ENCODE results near the gene OCRL.

OCRL gene

DNA sequence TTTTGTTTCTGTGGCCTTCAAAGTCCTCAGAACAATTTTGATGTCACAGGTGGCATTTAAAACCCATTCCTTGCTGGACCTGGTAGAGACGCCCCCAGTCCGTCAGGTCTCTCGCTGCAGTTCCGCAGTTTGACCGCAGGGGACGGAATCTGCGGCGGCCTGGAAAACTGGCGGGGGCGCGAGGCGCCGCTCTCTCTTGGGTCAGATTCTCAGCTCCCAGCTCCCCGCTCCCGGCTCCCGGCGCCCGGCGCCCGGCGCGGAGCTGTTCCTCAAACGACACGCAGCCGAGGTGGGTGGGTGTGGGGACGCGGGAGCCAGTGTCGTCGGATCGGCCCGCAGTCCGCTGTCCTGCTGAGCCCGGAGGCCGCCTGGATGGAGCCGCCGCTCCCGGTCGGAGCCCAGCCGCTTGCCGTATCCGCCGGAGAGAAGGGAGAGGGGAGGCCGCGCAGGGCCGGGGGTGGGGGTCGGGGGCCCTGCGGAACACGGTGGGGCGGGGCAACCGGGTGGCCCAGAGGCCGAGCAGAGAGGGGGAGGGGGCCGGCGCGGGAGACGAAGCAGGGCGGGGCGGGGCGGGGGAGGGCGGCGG, at the start of gene OCRL:
Gene OCRL, plus strand, starts transcription at position 192 of the 586 bp plus-strand sequence. Its CDS starts 181 bp downstream, at position 373.
- DNase-seq: peak; percentile 11

DNA sequence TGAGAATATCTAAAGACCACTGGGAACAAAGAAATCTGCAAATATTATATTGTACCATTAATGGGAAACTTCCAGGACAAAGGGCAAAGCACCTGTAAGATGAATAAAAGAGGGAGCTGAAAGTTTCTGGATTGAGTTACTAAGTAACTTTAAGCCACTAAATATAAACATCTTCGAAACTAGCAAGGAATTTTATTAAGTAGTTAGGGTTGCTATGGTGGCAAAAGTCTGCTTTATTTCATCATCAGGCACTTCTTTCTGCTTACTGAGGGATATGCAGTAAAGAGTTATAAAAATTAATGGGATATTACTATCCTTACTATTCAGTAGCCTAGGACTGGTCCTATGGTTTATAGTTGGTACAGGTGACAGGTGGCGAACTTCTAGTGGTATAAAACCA, 49.7 kb upstream of the OCRL start:
- DNase-seq: no peak

DNA sequence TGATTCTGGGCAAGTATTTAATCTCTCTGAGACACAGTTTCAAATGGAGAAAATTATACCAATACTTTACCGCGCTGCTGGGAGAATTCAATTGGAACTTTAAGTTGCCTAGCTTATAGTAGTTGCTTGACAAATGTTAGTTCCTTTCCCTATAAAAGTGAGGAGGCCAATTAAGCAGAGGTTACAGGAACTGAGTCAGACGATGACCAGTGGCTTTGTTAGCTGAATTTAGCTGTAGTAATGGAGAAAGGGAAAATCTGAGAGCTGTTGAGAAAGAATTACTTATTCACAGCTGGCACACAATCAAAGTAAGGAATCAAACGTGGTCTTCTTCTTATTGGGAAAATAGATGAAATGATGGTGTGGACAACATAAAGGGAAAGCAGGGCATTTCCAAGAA, 46.4 kb upstream of the OCRL start:
- DNase-seq: no peak

DNA sequence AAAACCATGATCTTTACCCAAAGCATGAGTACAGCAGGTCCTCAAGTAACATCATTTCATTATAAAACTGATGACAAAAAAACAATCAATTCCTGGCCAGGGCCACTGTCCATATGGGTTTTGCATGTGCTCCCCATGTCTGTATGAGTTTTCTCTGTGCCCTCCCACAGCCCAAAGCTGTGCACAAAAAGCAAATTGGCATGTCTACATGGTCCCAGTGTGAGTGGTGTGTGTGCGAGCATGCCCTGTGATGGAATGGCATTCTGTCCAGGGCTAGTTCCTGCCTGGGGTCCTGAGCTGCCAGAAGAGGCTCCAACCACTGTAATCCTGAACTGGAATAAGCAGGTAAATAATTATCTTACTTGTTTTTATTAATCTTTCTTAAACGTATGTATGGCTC, 45.2 kb upstream of the OCRL start:
- DNase-seq: no peak

GRCh38 chrX:129495900-129496299, 44.2 kb upstream of the OCRL start:
- DNase-seq: no peak

GRCh38 chrX:129496625-129497024, 43.4 kb upstream of the OCRL start:
- DNase-seq: no peak

- DNase-seq: no peak
Observed at GRCh38 chrX:129497146-129497843, 42.8 kb upstream of the OCRL start.

- no peak for DNase-seq
Observed at GRCh38 chrX:129510331-129510730, 29.7 kb upstream of the OCRL start.

DNA sequence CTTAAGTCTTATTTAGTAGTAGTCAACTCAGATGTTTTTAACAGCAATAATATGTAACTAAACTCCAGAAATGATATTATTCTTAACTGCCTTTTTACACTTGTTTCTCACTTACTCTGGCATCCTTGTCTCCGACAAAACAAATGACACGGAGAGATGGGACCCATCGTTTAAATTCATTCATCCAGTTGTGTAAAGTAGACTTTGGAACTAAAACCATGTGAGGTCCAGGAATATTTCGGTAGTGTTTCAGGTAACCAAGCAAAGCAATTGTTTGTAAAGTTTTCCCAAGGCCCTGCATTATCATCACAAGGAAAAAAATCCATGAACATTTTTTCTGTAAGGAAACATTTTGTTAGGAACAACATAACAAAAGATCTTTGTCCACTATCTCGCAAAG, 28.4 kb upstream of the OCRL start:
- no peak for DNase-seq

DNA sequence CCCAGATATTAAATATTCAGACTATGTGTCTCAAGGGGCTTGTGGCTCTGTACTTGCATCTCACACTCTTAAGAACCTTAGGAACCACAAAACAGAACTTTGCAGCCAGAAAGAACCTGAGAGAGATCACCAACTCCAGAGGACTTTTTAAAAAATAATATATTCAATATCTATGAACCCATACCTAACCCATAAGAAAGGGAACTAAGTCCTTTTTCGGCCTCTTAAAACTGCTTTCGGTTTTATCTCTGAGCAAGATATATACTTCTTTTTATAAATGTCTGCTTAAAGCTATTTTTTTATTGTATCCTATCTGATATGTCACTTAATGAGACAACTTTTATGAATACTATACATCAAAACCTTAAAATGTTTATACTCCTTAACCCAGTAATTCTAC, 27.6 kb upstream of the OCRL start:
- DNase-seq: no peak

- no peak for DNase-seq
Observed at GRCh38 chrX:129516402-129516801, 23.7 kb upstream of the OCRL start.

- DNase-seq: no peak
Observed at GRCh38 chrX:129520151-129520550, 19.9 kb upstream of the OCRL start.

DNA sequence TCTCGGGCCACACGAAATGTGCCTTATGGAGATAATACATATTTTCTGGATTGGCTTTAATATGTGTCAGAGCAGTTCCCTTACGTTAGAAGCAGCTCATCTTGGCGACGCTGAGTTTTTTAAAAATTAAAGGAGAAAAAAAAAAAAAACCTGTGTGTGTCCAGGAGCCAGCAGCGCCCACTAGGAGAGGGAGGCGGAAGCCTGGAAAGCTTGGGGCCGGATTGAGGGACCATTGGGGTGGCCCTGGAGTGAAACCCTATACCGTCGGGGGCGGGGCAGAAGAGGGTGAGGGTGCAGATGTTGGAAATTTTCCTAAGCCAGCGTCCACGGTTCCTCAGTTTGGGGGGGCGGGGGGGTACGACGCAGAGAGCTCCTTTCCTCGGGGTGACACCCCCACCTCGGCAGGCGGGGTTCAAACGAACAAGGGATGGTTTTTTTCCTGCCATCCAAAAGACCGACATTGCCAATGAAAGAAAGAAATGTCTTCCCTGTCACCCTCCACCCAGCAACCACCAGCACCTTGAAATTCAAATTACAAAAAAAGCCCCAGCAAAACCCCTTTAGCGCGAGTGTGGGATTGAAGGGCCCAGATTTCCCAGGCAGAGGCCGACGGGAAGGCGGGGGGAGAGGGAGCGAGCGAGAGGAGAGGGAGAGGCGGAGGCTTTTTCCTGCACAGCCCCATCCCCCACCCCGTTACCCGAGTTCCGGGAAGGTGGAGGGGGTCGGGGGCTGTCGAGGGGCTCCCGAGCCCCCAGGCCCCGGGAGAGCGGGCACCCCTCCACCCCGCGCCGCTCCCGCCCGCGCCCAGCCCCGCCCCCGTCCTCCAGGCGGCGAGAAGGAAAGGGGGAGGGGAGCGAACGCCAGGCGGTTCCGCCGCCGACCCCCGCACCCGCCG, 17.6 kb upstream of the OCRL start:
- peak; percentile 45 for DNase-seq

DNA sequence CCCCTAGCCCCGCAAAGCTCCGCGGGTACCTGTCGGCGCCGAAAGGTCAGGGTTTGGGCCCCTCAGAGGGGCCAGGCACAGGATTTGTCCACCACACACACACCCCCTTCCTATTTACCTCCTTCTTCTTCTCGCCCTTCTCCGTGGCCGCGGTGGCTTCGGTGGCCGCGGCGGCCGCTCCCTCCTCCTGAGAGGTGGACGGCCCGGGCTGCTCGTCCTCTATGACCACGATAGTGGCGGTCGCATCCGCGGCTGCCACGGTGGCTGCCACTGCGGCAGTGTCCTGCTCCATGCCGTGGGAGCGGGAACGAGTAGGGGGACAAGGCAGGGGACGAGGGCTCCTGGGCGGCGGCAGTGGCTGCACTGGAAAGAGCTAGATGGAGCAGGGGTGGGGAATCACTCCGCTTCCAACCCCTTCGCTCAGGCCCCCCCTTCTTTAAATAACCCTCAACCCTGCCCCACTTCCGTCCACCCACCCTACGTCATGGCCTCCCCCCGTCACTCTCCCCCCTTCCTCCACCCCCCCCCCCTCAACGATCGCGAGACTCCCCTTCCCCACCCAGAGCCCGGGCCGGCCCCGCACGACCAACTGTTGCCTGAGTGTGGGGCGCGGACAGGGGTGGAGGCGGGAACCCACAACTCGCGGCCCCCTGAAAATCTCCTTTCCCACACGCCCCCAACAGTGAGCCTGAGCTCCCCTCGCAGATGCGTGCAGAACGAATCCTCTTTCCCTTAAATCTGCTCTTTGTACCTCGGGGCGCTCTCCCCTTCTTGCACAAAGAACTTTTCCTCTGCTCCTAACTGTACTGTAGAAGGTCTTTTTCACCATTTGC, 16.8 kb upstream of the OCRL start, which contains the start of gene SMARCA1:
Gene SMARCA1, minus strand, starts transcription at position 412 of the 833 bp plus-strand sequence. Its CDS starts 120 bp downstream, at position 292.
- DNase-seq: peak; percentile 12

DNA sequence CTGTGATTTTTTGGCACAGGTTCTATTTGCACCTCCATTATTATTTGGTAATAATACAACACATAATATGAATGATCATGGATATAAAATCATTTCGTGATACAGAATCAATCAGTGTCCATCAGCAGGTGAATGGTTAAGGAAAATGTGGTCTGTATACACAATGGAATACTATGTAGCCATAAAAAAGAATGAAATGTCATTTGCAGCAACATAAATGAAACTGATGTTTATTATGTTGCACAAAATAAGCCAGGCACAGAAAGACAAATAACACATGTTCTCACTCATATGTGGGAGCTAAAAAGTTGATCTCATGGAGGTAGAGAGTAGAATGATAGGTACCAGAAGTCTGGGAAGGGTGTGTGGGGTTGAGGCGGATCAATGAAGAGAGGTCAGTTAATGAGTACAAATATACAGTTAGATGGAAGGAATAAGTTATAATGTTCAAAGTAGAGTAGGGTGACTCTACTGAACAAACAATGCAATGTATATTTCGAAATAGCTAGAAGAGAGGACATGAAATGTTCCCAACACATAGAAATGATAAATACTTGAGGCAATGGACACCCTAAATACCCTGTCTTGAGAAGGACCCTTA, 15.7 kb upstream of the OCRL start:
- DNase-seq: no peak

DNA sequence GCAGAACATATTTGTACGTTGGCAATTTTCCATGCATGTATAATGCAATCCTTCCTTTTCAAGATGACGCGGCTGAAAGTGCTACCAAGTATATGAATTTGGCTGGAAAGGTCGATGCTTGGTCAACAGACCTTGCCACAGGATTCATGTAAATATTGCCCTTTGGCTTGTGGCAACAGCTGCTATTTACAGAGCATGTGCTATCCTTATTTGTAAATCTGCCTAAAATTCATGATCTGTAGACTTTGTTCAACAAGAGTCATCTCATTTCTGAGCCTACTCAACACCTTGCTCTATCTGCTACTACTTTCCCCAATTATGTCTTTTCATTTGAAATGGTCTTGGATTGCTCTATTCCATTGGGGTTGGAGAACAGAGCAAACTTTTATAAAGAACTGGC, 14.9 kb upstream of the OCRL start:
- DNase-seq: no peak

DNA sequence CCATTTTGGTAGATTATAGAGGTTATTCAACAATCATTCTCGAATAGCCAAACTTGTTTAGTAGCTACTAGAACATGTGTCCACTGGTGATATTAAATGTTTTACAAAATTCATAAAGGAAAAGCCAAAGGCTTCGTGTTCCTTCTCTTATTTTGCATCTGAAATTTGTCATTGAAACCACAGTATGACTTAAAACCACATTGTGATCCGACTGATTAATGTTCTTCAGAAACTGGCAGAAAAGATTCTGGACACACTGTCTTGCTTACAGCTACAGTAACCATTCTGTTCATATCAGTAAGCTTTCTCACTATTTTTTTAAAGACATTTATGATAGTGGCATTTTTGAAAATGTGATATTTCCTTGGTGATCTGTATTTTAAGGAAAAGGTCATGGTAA, 14.2 kb upstream of the OCRL start:
- no peak for DNase-seq

DNA sequence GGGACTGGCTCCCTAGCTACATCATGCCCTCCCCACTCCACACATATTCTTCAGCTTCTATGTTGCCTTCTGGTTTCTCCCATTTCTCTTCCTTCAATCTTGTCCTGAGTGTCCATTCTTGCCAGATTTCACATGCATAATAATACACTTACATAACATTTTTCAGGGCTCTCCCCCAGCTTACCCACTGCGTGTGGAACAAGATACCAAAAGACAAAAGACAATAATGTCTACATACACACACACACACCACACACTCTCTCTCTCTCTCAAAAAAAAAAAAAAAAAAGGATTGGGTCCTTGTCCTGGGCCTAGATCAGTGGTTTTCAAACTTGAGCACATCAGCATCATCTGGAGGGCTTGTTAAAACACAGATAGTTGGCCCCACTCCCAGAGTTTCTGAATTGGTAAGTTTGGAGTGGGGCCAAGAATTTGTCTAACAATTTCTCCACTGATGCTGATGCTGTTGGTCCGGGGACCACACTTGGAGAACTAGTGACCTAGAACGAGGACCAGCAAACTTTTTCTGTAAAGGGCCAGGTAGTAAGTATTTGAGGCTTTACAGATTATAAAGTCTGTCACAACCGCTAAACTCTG, 10.3 kb upstream of the OCRL start:
- no peak for DNase-seq

DNA sequence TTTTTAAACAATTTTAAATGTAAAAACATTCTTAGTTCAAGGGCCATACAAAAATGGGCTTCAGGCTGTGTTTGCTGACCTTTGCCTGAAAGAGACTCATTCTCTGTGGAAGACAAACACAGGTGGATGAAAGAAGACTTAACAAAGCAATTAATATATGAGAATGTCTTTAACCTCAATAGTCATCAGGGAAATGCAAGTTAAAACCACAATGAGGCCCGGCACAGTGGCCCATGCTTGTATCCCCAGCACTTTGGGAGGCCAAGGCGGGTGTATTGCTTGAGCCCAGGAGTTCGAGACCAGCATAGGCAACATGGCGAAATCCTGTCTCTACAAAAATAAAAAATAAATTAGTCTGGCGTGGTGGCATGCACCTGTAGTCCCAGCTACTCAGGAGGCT, 9.6 kb upstream of the OCRL start:
- no peak for DNase-seq

GRCh38 chrX:129531132-129531531, 8.9 kb upstream of the OCRL start:
- no peak for DNase-seq

- no peak for DNase-seq
Observed at GRCh38 chrX:129534816-129535578, 5.1 kb upstream of the OCRL start.

Data from amniotic stem cell (primary cell).